Measurements from ENCODE around the gene UBR4.

GRCh38 chr1:19100028-19100427 is 110.0 kb downstream of the UBR4 start:
- TF ChIP-seq POLR2A (IDR thresholded peaks at IDR 0.05) (no peak), CTCF (IDR thresholded peaks at IDR 0.05) (no peak), POLR2AphosphoS5 (IDR thresholded peaks at IDR 0.05) (no peak), EP300 (IDR thresholded peaks at IDR 0.05) (no peak)

All from sigmoid colon (tissue), 4 donors.